ENCODE measurements around the gene YBX1. TPM values are rescaled to one million over a fixed set of nuclear protein-coding genes. Genes with fewer than 3 reads are reported as not detected.
"Not testable (repeated sequence)": the region's sequence is repeated elsewhere in the genome, so short reads cannot be mapped to it uniquely, and the experiment has no call there.

The YBX1 gene
- total RNA-seq, 1 donor from 2014 or later: 404 TPM

DNA sequence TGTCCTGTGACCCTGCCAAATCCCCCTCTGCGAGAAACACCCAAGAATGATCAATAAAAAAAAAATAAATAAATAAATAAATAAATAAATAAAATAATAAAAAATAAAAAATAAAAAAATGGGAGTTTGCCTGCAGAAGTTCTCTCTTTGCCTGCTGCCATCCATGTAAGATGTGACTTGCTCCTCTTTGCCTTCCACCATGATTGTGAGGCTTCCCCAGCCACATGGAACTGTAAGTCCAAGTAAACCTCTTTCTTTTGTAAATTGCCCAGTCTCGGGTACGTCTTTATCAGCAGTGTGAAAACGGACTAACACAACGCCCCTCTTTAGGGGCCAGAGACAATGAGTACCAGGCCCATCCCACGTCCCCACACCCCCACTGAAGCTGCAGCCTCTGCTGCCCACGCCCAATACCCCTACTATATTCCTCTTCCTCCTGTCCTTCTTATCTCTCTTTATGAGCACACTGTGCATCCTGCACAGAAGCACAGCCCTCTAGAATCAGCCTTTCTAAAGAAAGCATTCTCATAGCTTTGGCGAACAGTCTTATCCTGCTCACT is 69.4 kb downstream of the YBX1 start:
- ATAC-seq: not testable (repeated sequence)

- no peak for ATAC-seq
These were observed 70.1 kb downstream of the YBX1 start for GRCh38 chr1:42752284-42752683.

GRCh38 chr1:42753070-42753469 is 70.9 kb downstream of the YBX1 start:
- ATAC-seq: no peak

Other genes starting within 250 kb of the YBX1 start
- 0.56 TPM for gene ZMYND12, start 226.4 kb upstream of the YBX1 start, total RNA-seq
- 58.9 TPM for gene PPCS, start 225.9 kb upstream of the YBX1 start, total RNA-seq
- 0.56 TPM for gene CCDC30, start 219.1 kb upstream of the YBX1 start, total RNA-seq
- 42.6 TPM for gene PPIH, start 24.0 kb upstream of the YBX1 start, total RNA-seq
- not detected for gene CLDN19, start 57.8 kb downstream of the YBX1 start, total RNA-seq
- gene P3H1, start 84.6 kb downstream of the YBX1 start, total RNA-seq: 7.1 TPM
- 6.1 TPM for gene C1orf50, start 84.8 kb downstream of the YBX1 start, total RNA-seq
- gene TMEM269, start 102.6 kb downstream of the YBX1 start, total RNA-seq: 0.08 TPM
- 10.6 TPM for gene ERMAP, start 134.7 kb downstream of the YBX1 start, total RNA-seq
- gene SVBP, start 135.0 kb downstream of the YBX1 start, total RNA-seq: 14.3 TPM
- 3.9 TPM for gene ZNF691, start 164.2 kb downstream of the YBX1 start, total RNA-seq

Measured in esophagus mucosa (tissue), 1 donor.